IPS DF 6.9 (cell line): Measurements from ENCODE around the gene CSH1.
"Not testable (repeated sequence)": the region's sequence is repeated elsewhere in the genome, so short reads cannot be mapped to it uniquely, and the experiment has no call there.

Experiments used
- DNase-seq: peaks from one replicate; pipeline ENCODE4 v3.0.0-alpha.2; 2013; ENCODE audit warnings: low read depth, low spot score
- H3K27ac ChIP-seq: one replicate; pipeline ENCODE4 v1.5.1; 2013; ENCODE audit warnings: low read length, control low read depth
- H3K27me3 ChIP-seq: 2 replicates; pipeline ENCODE4 v1.6.1; 2013; ENCODE audit warnings: mild to moderate bottlenecking, low read length; ENCODE audit not compliant: control insufficient read depth, insufficient read depth
- H3K36me3 ChIP-seq: 2 replicates; pipeline ENCODE4 v1.6.1; 2013; ENCODE audit warnings: low read length; ENCODE audit not compliant: control insufficient read depth, insufficient read depth
- H3K4me1 ChIP-seq: 2 replicates; pipeline ENCODE4 v1.6.1; 2013; ENCODE audit warnings: low read length; ENCODE audit not compliant: control insufficient read depth, insufficient read depth
- H3K4me3 ChIP-seq: 2 replicates; pipeline ENCODE4 v1.5.1; 2013; ENCODE audit warnings: mild to moderate bottlenecking, low read length
- H3K9me3 ChIP-seq: 2 replicates; pipeline ENCODE4 v1.6.1; 2013; ENCODE audit warnings: low read length, inconsistent platforms; ENCODE audit not compliant: control insufficient read depth, insufficient read depth
- WGBS: extraction: QIAGEN DNeasy Blood & Tissue Kit; methylation state at CpG from one replicate; pipeline ENCODE4 v1.1.7; 2013; ENCODE audit warnings: mixed read lengths, missing lambda C conversion rate; ENCODE audit not compliant: insufficient read length, insufficient coverage; 5-methylcytosine and 5-hydroxymethylcytosine counted together

Gene CSH1

DNA sequence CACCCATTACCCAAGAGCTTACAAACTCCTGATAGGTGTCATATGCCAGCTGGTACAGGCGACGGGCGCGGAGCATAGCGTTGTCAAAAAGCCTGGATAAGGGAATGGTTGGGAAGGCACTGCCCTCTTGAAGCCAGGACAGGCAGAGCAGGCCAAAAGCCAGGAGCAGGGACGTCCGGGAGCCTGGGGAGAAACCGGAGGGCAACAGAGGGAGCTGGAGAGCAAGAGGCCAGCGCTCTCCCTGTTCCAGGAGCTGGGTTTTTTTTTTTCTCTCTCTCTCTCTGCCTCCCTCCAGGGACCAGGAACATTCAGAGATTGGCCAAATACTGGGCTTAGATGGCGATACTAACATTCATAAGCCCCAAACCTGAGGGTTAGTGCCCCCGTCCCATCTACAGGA is 15.0 kb downstream of the CSH1 start:
- no CpG with 5 or more reads among the region's 11 CpGs for WGBS

GRCh38 chr17:63880706-63881105 is 15.7 kb downstream of the CSH1 start:
- DNase-seq, result no peak
- Histone ChIP-seq H3K27ac (no peak overlapping the region), H3K9me3 (no peaks in the 10 kb centered on the region), H3K27me3 (no peaks in the 10 kb centered on the region), H3K4me3 (no peak overlapping the region), H3K36me3 (no peaks in the 10 kb centered on the region), H3K4me1 (peaks cover 7% of the 10 kb centered on the region)
- WGBS, result no CpG with 5 or more reads among the region's 12 CpGs

More for the DNA sequence above, 15.0 kb downstream of the CSH1 start:
- H3K4me1 ChIP-seq, H3K27ac ChIP-seq, H3K36me3 ChIP-seq, H3K27me3 ChIP-seq, DNase-seq, H3K9me3 ChIP-seq, H3K4me3 ChIP-seq: not testable (repeated sequence)

DNA sequence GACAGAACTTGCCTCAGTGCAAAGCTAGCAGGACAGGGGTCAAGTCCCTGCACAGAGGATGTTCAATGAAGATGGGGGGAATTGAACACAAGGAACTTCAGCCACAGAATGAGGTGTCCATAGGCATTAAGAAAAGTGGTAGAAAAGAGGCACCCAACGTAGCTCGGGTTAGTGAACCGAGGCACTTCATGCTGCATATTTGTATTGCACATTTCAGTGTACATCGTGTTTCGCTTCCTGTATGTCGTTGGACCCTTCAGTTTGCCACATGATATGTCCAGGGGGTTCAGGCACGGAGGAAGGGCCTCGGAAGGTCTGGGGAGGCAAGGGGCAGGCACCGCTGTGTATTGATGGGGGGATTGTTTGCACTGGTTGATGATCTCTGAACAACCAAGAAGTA is 18.0 kb downstream of the CSH1 start:
- H3K27me3 ChIP-seq, H3K27ac ChIP-seq: not testable (repeated sequence)

GRCh38 chr17:63874693-63875092 is 21.7 kb downstream of the CSH1 start:
- not testable (repeated sequence) for H3K4me1 ChIP-seq, H3K9me3 ChIP-seq, H3K4me3 ChIP-seq, H3K36me3 ChIP-seq, H3K27ac ChIP-seq, H3K27me3 ChIP-seq, DNase-seq
- whole genome bisulfite sequencing, result no CpG with 5 or more reads among the region's 6 CpGs

More for the DNA sequence above, 18.0 kb downstream of the CSH1 start:
- H3K36me3 ChIP-seq, H3K4me1 ChIP-seq, DNase-seq, H3K9me3 ChIP-seq, H3K4me3 ChIP-seq: not testable (repeated sequence)
- WGBS, result no CpG with 5 or more reads among the region's 9 CpGs

DNA sequence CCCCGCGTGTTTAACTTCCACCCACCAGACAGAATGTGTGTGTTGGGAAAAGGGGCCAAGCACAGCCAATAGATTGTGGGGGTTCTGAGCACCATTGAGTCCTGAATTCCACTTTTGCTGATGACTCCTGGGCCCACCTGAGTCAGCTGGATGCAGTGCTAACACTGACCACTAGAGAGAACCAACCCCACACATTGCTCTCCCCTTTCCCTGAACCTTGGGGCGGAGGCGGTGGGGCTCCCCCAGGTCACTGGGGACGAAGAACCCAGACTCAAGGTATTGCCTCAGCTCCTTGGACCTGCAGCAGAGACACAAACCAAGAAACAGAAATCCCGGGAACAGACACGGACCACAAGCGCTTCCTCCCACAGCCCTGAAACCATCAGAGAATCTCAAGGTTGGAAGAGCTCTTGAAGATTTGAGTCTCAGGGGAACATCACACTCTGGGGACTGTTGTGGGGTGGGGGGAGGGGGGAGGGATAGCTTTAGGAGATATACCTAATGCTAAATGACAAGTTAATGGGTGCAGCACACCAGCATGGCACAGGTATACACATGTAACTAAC is 22.2 kb downstream of the CSH1 start:
- not testable (repeated sequence) for DNase-seq, H3K4me3 ChIP-seq, H3K36me3 ChIP-seq, H3K9me3 ChIP-seq, H3K27ac ChIP-seq, H3K27me3 ChIP-seq, H3K4me1 ChIP-seq
- WGBS, result no CpG with 5 or more reads among the region's 8 CpGs

GRCh38 chr17:63873577-63873976 is 22.8 kb downstream of the CSH1 start, which contains the start of gene CSH2:
Gene CSH2 (minus strand): TSS chr17:63873677. CDS start chr17:63873614, 63 bp downstream.
- H3K4me3 ChIP-seq, H3K4me1 ChIP-seq, H3K27ac ChIP-seq, DNase-seq, H3K36me3 ChIP-seq, H3K27me3 ChIP-seq, H3K9me3 ChIP-seq: not testable (repeated sequence)
- no CpG with 5 or more reads among the region's 7 CpGs for whole genome bisulfite sequencing

DNA sequence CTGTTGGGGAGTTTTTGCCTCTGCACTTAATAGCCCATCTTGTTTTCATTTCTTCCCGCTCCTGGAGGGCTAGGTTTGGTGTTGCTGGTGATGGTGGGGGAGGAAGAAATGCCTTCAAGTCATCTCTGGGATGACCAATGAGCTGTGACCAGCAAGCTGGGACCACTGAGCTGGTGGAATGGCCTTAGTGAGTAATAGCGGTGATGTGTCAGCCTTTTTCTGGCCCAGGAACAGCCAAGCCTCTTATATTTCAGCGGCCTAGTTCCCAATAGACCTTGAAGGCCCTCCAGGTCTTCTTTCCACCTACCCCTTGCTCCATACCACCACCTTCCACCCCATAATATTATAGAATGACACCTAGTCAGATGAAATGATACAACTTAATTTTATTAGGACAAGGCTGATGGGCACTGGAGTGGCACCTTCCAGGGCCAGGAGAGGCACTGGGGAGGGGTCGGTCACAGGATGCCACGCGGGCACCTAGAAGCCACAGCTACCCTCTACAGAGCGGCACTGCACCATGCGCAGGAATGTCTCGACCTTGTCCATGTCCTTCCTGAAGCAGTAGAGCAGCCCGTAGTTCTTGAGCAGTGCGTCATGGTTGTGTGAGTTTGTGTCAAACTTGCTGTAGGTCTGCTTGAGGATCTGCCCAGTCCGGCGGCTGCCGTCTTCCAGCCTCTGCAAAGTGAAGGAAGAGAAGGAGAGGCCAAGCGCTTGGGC is 24.6 kb downstream of the CSH1 start:
- not testable (repeated sequence) for H3K4me3 ChIP-seq, H3K27me3 ChIP-seq, H3K9me3 ChIP-seq, DNase-seq, H3K4me1 ChIP-seq, H3K27ac ChIP-seq, H3K36me3 ChIP-seq
- no CpG with 5 or more reads among the region's 15 CpGs for WGBS

DNA sequence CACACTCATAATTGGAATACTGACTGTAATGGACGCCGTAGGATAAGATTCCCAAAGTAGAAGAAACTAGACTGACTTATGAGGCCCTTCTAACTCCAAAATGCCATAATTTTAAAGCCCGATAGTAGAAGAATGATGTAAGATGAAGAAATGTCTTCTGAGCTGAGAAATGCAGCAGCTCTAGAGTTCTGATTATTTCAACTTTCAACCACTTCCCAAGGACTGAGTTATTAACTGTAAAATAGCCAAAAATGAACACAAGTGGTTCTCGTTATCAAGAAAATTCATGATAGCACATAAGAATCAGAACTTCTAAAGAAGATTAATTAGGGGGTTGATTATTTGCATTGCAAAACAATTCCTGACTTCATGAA is 26.1 kb downstream of the CSH1 start:
- not testable (repeated sequence) for H3K4me1 ChIP-seq, DNase-seq, H3K4me3 ChIP-seq, H3K27me3 ChIP-seq, H3K9me3 ChIP-seq, H3K27ac ChIP-seq, H3K36me3 ChIP-seq
- WGBS, result no CpG with 5 or more reads among the region's 4 CpGs

- no CpG with 5 or more reads among the region's 9 CpGs for WGBS
- not testable (repeated sequence) for H3K27me3 ChIP-seq, H3K4me3 ChIP-seq, H3K36me3 ChIP-seq, H3K4me1 ChIP-seq, H3K9me3 ChIP-seq, DNase-seq, H3K27ac ChIP-seq
These were observed 26.7 kb downstream of the CSH1 start for GRCh38 chr17:63869491-63870291.

DNA sequence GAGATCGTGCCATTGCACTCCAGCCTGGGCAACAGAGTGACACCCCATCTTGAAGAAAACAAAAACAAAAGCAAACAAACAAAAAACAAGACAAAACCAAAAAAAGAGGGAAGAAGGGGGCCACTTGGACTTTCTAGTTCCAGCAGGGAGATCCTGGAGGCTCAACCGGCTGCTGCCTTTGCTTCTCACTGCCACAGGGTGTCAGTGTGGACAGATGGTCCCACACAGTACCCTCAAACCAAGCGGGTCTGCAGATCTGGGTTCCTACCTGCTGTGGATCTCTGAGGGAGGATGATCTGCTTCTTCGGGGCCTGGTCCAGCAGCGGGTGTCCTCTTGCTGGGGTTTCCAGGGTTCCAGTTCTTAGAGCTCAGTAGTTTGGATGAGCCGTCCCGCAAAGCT is 29.7 kb downstream of the CSH1 start:
- not testable (repeated sequence) for H3K9me3 ChIP-seq, DNase-seq, H3K4me3 ChIP-seq, H3K36me3 ChIP-seq, H3K27me3 ChIP-seq, H3K4me1 ChIP-seq, H3K27ac ChIP-seq
- WGBS, result no CpG with 5 or more reads among the region's 7 CpGs
